Gastrocnemius medialis (tissue), 4 donors: Measurements from ENCODE around the gene BMPR1B.

Source experiments
- POLR2A ChIP-seq, 2 donors: fragments of 450-650 bp; IDR thresholded peaks; one replicate each; pipeline ENCODE4 v1.6.1; 2017; ENCODE audit warnings: antibody characterized with exemption in 2 of 2, mild to moderate bottlenecking in 2 of 2, moderate library complexity in 2 of 2
- TF ChIP-seq, protein P1 (sequence below), 5 experiments: fragments of 450-650 bp in 3 of 5; fragments of 200-600 bp in 2 of 5; sonication (generic) in 2 of 5; IDR thresholded peaks in 4 of 5; conservative IDR thresholded peaks in 1 of 5; 1 replicate in 4 of 5; 2 replicates in 1 of 5; pipeline ENCODE4 v1.5.1; 2016 to 2019; ENCODE audit warnings: antibody characterized with exemption in 5 of 5, mild to moderate bottlenecking in 3 of 5, moderate library complexity in 3 of 5

DNA sequence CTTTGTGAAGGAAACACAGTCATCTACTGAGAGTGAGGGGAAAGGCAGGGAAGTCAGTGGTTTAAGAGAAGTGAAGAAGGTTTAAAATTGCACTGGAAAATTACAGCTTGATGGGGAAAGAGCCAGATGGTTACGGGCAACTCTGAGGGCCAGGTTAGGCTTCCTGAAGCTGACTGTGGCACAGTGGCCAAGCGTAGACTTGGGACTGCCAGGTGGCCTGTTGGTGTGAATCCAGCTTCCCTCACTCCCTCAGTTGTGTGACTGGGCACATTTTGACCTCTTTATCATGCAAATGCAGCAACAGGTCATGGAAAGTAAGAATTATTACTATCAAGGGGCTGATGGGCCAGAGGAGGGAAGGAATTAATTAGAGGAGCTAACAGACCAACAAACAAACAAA lies 400.9 kb downstream of the BMPR1B start:
- TF ChIP-seq, protein P1, sequence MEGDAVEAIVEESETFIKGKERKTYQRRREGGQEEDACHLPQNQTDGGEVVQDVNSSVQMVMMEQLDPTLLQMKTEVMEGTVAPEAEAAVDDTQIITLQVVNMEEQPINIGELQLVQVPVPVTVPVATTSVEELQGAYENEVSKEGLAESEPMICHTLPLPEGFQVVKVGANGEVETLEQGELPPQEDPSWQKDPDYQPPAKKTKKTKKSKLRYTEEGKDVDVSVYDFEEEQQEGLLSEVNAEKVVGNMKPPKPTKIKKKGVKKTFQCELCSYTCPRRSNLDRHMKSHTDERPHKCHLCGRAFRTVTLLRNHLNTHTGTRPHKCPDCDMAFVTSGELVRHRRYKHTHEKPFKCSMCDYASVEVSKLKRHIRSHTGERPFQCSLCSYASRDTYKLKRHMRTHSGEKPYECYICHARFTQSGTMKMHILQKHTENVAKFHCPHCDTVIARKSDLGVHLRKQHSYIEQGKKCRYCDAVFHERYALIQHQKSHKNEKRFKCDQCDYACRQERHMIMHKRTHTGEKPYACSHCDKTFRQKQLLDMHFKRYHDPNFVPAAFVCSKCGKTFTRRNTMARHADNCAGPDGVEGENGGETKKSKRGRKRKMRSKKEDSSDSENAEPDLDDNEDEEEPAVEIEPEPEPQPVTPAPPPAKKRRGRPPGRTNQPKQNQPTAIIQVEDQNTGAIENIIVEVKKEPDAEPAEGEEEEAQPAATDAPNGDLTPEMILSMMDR (IDR thresholded peaks at IDR 0.05 in 4 of 5, conservative IDR thresholded peaks at IDR 0.05 in 1 of 5) = no peak
- TF ChIP-seq POLR2A (IDR thresholded peaks at IDR 0.05) = no peak
